ENCODE results near the gene TUBGCP5. TPM values are rescaled to one million over a fixed set of nuclear protein-coding genes. Genes with fewer than 3 reads are reported as not detected.

TUBGCP5 gene
- total RNA-seq, 4 donors from 2014 or later: 10.1 to 19.1 (median 10.7) TPM

GRCh38 chr15:22980189-22981050, 58.9 kb downstream of the TUBGCP5 start, which contains the start of gene CYFIP1:
Gene CYFIP1 (minus strand): TSS chr15:22980368. CDS start chr15:22947285, 33,083 bp downstream.
- H3K36me3 ChIP-seq: no peaks in the 10 kb centered on the region
- H3K4me1 ChIP-seq: peaks cover 4 to 18% (median 8%) of the 10 kb centered on the region in 4 donors
- no peaks in the 10 kb centered on the region for H3K9me3 ChIP-seq
- peak within 1 kb of the TSS; percentile 84 to 93 (median 88) for H3K27ac ChIP-seq
- H3K27me3 ChIP-seq: no peaks in the 10 kb centered on the region
- H3K4me3 ChIP-seq: peak within 1 kb of the TSS; percentile 76 to 94 (median 87)
- WGBS, 2 donors (ENCODE audit: low coverage in 1 of 2): 0 to 1% methylated on average over 5 to 27 of the region's 93 CpGs
- TF ChIP-seq POLR2AphosphoS5 (IDR thresholded peaks at IDR 0.05) (peak in 2 of 3 donors; percentile 25 to 71), CTCF (IDR thresholded peaks at IDR 0.05) (no peak), POLR2A (IDR thresholded peaks at IDR 0.05) (peak; percentile 75)
- in situ Hi-C loops (cut with MboI; ENCODE audit: low pct_ligation_motif_present in 1 of 4, low pct_unique_long_range_greater_than_20kb in 1 of 4, low sequenced_read_pairs in 3 of 4): no loop called here
- DNase-seq: peak; percentile 90
- intact Hi-C loops (cut with DNase I; ENCODE audit: low total_unique reads): no loop called here

GRCh38 chr15:22979238-22980188, 59.9 kb downstream of the TUBGCP5 start:
- Histone ChIP-seq H3K9me3 (no peaks in the 10 kb centered on the region), H3K4me3 (peak overlapping the region; percentile 76 to 94 (median 87)), H3K36me3 (no peaks in the 10 kb centered on the region), H3K27ac (peak overlapping the region; percentile 84 to 93 (median 88)), H3K4me1 (peaks cover 4 to 18% (median 8%) of the 10 kb centered on the region in 4 donors), H3K27me3 (no peaks in the 10 kb centered on the region)
- intact Hi-C loops (cut with DNase I; ENCODE audit: low total_unique reads): no loop called here
- peak; percentile 80 for DNase-seq
- no peak for TF ChIP-seq CTCF (IDR thresholded peaks at IDR 0.05)
- TF ChIP-seq POLR2A (IDR thresholded peaks at IDR 0.05): peak; percentile 31
- in situ Hi-C loops (cut with MboI; ENCODE audit: low pct_ligation_motif_present in 1 of 4, low pct_unique_long_range_greater_than_20kb in 1 of 4, low sequenced_read_pairs in 3 of 4): no loop called here
- 1% methylated on average over 14 to 61 of the region's 88 CpGs for WGBS, 2 donors (ENCODE audit: low coverage in 1 of 2)

- no peak for DNase-seq
- H3K4me3 ChIP-seq: peak overlapping the region; percentile 76 to 94 (median 87)
- intact Hi-C loops (cut with DNase I; ENCODE audit: low total_unique reads) (no loop called here), in situ Hi-C loops (cut with MboI; ENCODE audit: low pct_ligation_motif_present in 1 of 4, low pct_unique_long_range_greater_than_20kb in 1 of 4, low sequenced_read_pairs in 3 of 4) (no loop called here)
- peak overlapping the region; percentile 84 to 93 (median 88) for H3K27ac ChIP-seq
- H3K27me3 ChIP-seq: no peaks in the 10 kb centered on the region
- H3K9me3 ChIP-seq: no peaks in the 10 kb centered on the region
- H3K36me3 ChIP-seq: no peaks in the 10 kb centered on the region
- WGBS, 2 donors (ENCODE audit: low coverage in 1 of 2): 15 to 35% methylated on average over 4 to 20 of the region's 22 CpGs
- H3K4me1 ChIP-seq: peaks cover 4 to 19% (median 8%) of the 10 kb centered on the region in 4 donors
- TF ChIP-seq EP300 (IDR thresholded peaks at IDR 0.05; ENCODE audit: low read depth) (no peak), POLR2A (IDR thresholded peaks at IDR 0.05) (no peak), POLR2AphosphoS5 (IDR thresholded peaks at IDR 0.05) (no peak), CTCF (IDR thresholded peaks at IDR 0.05) (no peak)
Observed at GRCh38 chr15:22978691-22979237, 60.6 kb downstream of the TUBGCP5 start.
